GM12878 (cell line): ENCODE data around the gene ABHD1. TPM values are rescaled to one million over a fixed set of nuclear protein-coding genes. Genes with fewer than 3 reads are reported as not detected.

Experiments used
- ATAC-seq: fragments of 200-7000 bp; cut with Tn5 transposase; 3 replicates; pipeline ENCODE4 v1.9.1; 2020; ENCODE audit warnings: mild to moderate bottlenecking, moderate library complexity
- BruUV-seq: library from RNA; stranded (reverse); fragments of 400-500 nt; replicated peaks from 2 replicates; lab custom pipeline; 2021; lab: Mats Ljungman, UMichigan
- CTCF ChIA-PET: fragments of 300-600 bp; sonication (Branson Sonifier 250); formaldehyde crosslinking; extraction: SDS; loops from one replicate; lab custom pipeline; 2021; ENCODE audit warnings: inconsistent platforms; lab: Yijun Ruan, JAX
- POLR2A ChIA-PET: fragments of 350-600 bp; formaldehyde crosslinking; extraction: SDS; loops from one replicate; lab custom pipeline; 2021; ENCODE audit warnings: inconsistent platforms; lab: Charles Lee
- RAD21 ChIA-PET: fragments of 300-600 bp; sonication (Branson Sonifier 250); formaldehyde crosslinking; loops from one replicate; lab custom pipeline; 2023; ENCODE audit warnings: antibody characterized with exemption; ENCODE audit not compliant: unreplicated experiment; lab: Charles Lee
- SMC1A ChIA-PET: fragments of 300-600 bp; sonication (Branson Sonifier 250); formaldehyde crosslinking; loops from one replicate; lab custom pipeline; 2023; ENCODE audit not compliant: unreplicated experiment, uncharacterized antibody; lab: Charles Lee
- DNase-seq: peaks from one replicate; pipeline ENCODE4 v3.0.0-alpha.2; 2011; ENCODE audit warnings: low read depth, low spot score
- FAIRE-seq: peaks from 3 replicates; lab custom pipeline; 2011; peaks lifted over from hg19 to GRCh38; lab: Jason Lieb, UNC
- H2AFZ ChIP-seq: 2 replicates; pipeline ENCODE4 v1.6.0; 2011; ENCODE audit warnings: low read depth, low read length, control low read depth; ENCODE audit not compliant: control insufficient read depth
- H3K27ac ChIP-seq: 2 replicates; pipeline ENCODE4 v1.5.1; 2011; ENCODE audit warnings: control low read depth; ENCODE audit not compliant: control insufficient read depth, insufficient read depth
- H3K27me3 ChIP-seq, 2 experiments: replicated peaks in 1 of 2; 2 replicates each; pipeline versions ENCODE4 v1.6.0 to v1.6.1; 2011; ENCODE audit warnings: low read length in 1 of 2; ENCODE audit not compliant: control insufficient read depth in 2 of 2, insufficient read depth in 2 of 2
- H3K36me3 ChIP-seq, 2 experiments: 2 replicates each; pipeline ENCODE4 v1.5.1; 2011; ENCODE audit warnings: low read length in 1 of 2; ENCODE audit not compliant: control insufficient read depth in 2 of 2, insufficient read depth in 2 of 2
- H3K4me1 ChIP-seq: 2 replicates; pipeline ENCODE4 v1.6.1; 2011; ENCODE audit warnings: mild to moderate bottlenecking, low read length, moderate library complexity, mixed read lengths; ENCODE audit not compliant: control insufficient read depth, insufficient read depth
- H3K4me2 ChIP-seq: 2 replicates; pipeline ENCODE4 v1.6.0; 2011; ENCODE audit warnings: control low read depth; ENCODE audit not compliant: control insufficient read depth, insufficient read depth
- H3K4me3 ChIP-seq: fragments of 200-600 bp; sonication (generic); 2 replicates; pipeline ENCODE4 v1.5.1; 2016
- H3K79me2 ChIP-seq: 2 replicates; pipeline ENCODE4 v1.6.0; 2011; ENCODE audit warnings: low read length; ENCODE audit not compliant: control insufficient read depth, insufficient read depth
- H3K9ac ChIP-seq: 2 replicates; pipeline ENCODE4 v1.8.0; 2011; ENCODE audit warnings: low read length, control low read depth, mixed read lengths; ENCODE audit not compliant: control insufficient read depth, insufficient read depth
- H3K9me3 ChIP-seq: replicated peaks from 3 replicates; pipeline ENCODE4 v1.5.1; 2011; ENCODE audit warnings: mild to moderate bottlenecking, low read length; ENCODE audit not compliant: control insufficient read depth, insufficient read depth
- H4K20me1 ChIP-seq: 2 replicates; pipeline ENCODE4 v1.6.0; 2011; ENCODE audit not compliant: control insufficient read depth, insufficient read depth
- CHD4 ChIP-seq: fragments of 200-600 bp; sonication (generic); IDR thresholded peaks from 2 replicates; pipeline ENCODE4 v1.6.1; 2016; ENCODE audit warnings: mild to moderate bottlenecking
- E4F1 ChIP-seq: fragments of 450-650 bp; IDR thresholded peaks from 2 replicates; pipeline ENCODE4 v1.6.1; 2018; ENCODE audit warnings: borderline replicate concordance, mild to moderate bottlenecking; ENCODE audit not compliant: partially characterized antibody
- FOXM1 ChIP-seq: IDR thresholded peaks from 2 replicates; pipeline ENCODE4 v1.6.1; 2012; ENCODE audit warnings: low read depth, mild to moderate bottlenecking, inconsistent platforms, low read length, moderate library complexity
- SIX5 ChIP-seq: IDR thresholded peaks from 2 replicates; pipeline ENCODE4 v1.6.1; 2011; ENCODE audit warnings: mild to moderate bottlenecking, low read depth, low read length, moderate library complexity; ENCODE audit not compliant: severe bottlenecking
- WGBS: methylation state at CpG from one replicate; pipeline ENCODE4 v1.1.6; 2016; ENCODE audit warnings: low lambda C conversion rate; ENCODE audit not compliant: insufficient replicate concordance, insufficient coverage; ENCODE audit errors: missing lambda C conversion rate; 5-methylcytosine and 5-hydroxymethylcytosine counted together
- in situ Hi-C: fragments of 300-500 bp; cut with MboI; formaldehyde crosslinking; loops from 9 replicates; pipeline ENCODE4 v1.14.3; 2018; ENCODE audit warnings: mixed read lengths
- intact Hi-C: fragments of 100-400 bp; cut with micrococcal nuclease; formaldehyde crosslinking; loops from one replicate; pipeline ENCODE4 v1.14.2; 2022; ENCODE audit not compliant: unreplicated experiment
- polyA plus RNA-seq, 11 experiments: library from polyadenylated mRNA; depleted of rRNA in 4 of 11; unstranded in 6 of 11; stranded (reverse) in 5 of 11; fragments of >200 nt; fragmentation: Nextera tagmentation in 4 of 11; fragmentation: Illumina TruSeq in 1 of 11; extraction: Ambion mirVana in 4 of 11; extraction: Trizol in 1 of 11; gene quantifications; 1 replicate in 1 of 11; 2 replicates in 10 of 11; pipeline versions ENCODE4 v1.2.1 to v1.2.3, GENCODE V29; 2011 to 2016; ENCODE audit warnings: inconsistent platforms in 2 of 11, missing spikeins in 2 of 11, low read depth in 1 of 11
- total RNA-seq, 4 experiments: library from RNA; depleted of rRNA in 3 of 4; stranded (reverse); fragments of >200 nt in 3 of 4; fragmentation: Illumina TruSeq in 1 of 4; extraction: Trizol in 1 of 4; gene quantifications; 2 replicates each; pipeline versions ENCODE4 v1.2.1 to v1.2.3, GENCODE V29; 2013 to 2021
- TF ChIP-seq, protein P1 (sequence below): fragments of 450-650 bp; IDR thresholded peaks from 2 replicates; pipeline ENCODE4 v1.6.1; 2017; ENCODE audit warnings: borderline replicate concordance

ABHD1 gene
- total and polyA plus RNA-seq, 10 of the 15 experiments (the other 5 are each of a cell fraction or from before 2014, with no cell fraction given): 0.04 to 0.35 (median 0.17) TPM; not detected in 2

GRCh38 chr2:27091746-27092695 lies 31.6 kb upstream of the ABHD1 start (continued):
- TF ChIP-seq FOXM1 (no peak), E4F1 (no peak)

- no peak for ATAC-seq
- DNase-seq: no peak
- BruUV-seq: no TSS peak
- Histone ChIP-seq H3K9me3 (no peaks in the 10 kb centered on the region), H2AFZ (no peak overlapping the region), H3K27ac (no peak overlapping the region), H3K79me2 (no peaks in the 10 kb centered on the region), H3K4me1 (no peaks in the 10 kb centered on the region; the same call in 1 of the 2 replicates), H4K20me1 (no peaks in the 10 kb centered on the region), H3K9ac (no peak overlapping the region), H3K4me3 (no peak overlapping the region), H3K27me3 (no peaks in the 10 kb centered on the region), H3K36me3 (no peaks in the 10 kb centered on the region), H3K4me2 (no peak overlapping the region)
- intact Hi-C loops: no loop called here
- TF ChIP-seq CHD4 (no peak), SIX5 (no peak)
- TF ChIP-seq, protein P1, sequence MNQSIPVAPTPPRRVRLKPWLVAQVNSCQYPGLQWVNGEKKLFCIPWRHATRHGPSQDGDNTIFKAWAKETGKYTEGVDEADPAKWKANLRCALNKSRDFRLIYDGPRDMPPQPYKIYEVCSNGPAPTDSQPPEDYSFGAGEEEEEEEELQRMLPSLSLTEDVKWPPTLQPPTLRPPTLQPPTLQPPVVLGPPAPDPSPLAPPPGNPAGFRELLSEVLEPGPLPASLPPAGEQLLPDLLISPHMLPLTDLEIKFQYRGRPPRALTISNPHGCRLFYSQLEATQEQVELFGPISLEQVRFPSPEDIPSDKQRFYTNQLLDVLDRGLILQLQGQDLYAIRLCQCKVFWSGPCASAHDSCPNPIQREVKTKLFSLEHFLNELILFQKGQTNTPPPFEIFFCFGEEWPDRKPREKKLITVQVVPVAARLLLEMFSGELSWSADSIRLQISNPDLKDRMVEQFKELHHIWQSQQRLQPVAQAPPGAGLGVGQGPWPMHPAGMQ: no peak
- ChIA-PET SMC1A (interaction anchor here (0.6 to 1.7 kb wide), 2 partner anchors 48 to 132 kb away, joined by 3 to 7 read pairs; no protein-coding TSS in a partner anchor), CTCF (interaction anchor here (0.6 to 1.9 kb wide), 3 partner anchors 9 to 131 kb away, joined by 3 to 19 read pairs (median 4); no protein-coding TSS in a partner anchor), RAD21 (interaction anchor here (1.0 to 3.3 kb wide), 2 partner anchors 41 to 131 kb away, joined by 3 to 9 read pairs; partner anchors contain the start of gene AGBL5), POLR2A (no interaction called here)
- WGBS: 73% methylated on average over 10 of the region's 10 CpGs
- FAIRE-seq: no peak
- in situ Hi-C loops: no loop called here
Observed at GRCh38 chr2:27092696-27093429, 30.8 kb upstream of the ABHD1 start.
